WTC11 (cell line): ENCODE data around the gene HAPLN3. TPM values are rescaled to one million over a fixed set of nuclear protein-coding genes. Genes with fewer than 3 reads are reported as not detected.
A peak's percentile ranks its signal among the peaks of the same experiment; 100 is the strongest.

ENCODE experiments used
- ATAC-seq: fragments of 200-7000 bp; cut with Tn5 transposase; 2 replicates; pipeline ENCODE4 v1.10.0; 2021; ENCODE audit warnings: mild to moderate bottlenecking, moderate library complexity
- CTCF ChIA-PET: fragments of 300-600 bp; sonication (Branson Sonifier 250); formaldehyde crosslinking; loops from one replicate; lab custom pipeline; 2021; ENCODE audit warnings: antibody characterized with exemption; lab: Charles Lee
- POLR2A ChIA-PET: fragments of 350-600 bp; sonication (Branson Sonifier 250); formaldehyde crosslinking; loops from one replicate; lab custom pipeline; 2021; ENCODE audit warnings: antibody characterized with exemption; lab: Charles Lee
- DNase-seq: peaks from one replicate; pipeline ENCODE4 v3.0.0; 2021; ENCODE audit warnings: low spot score
- H3K27ac Mint-ChIP-seq: 2 replicates; pipeline ENCODE4 v1.8.0; 2021; ENCODE audit warnings: mixed read lengths
- H3K27me3 Mint-ChIP-seq: 2 replicates; pipeline ENCODE4 v1.8.0; 2021; ENCODE audit warnings: low read depth, mild to moderate bottlenecking, moderate library complexity, mixed read lengths
- H3K36me3 Mint-ChIP-seq: 2 replicates; pipeline ENCODE4 v1.8.0; 2021; ENCODE audit warnings: mixed read lengths
- H3K4me1 Mint-ChIP-seq: 2 replicates; pipeline ENCODE4 v1.8.0; 2022; ENCODE audit warnings: mixed read lengths
- H3K4me3 Mint-ChIP-seq: 2 replicates; pipeline ENCODE4 v1.8.0; 2021; ENCODE audit warnings: mild to moderate bottlenecking, moderate library complexity, mixed read lengths
- H3K9me3 Mint-ChIP-seq: 2 replicates; pipeline ENCODE4 v1.8.0; 2021; ENCODE audit warnings: mixed read lengths
- CREB1 ChIP-seq: sonication (generic); formaldehyde crosslinking; IDR thresholded peaks from 2 replicates; pipeline ENCODE4 v1.8.0; 2023; ENCODE audit warnings: mild to moderate bottlenecking, missing genetic modification reagents
- ETV6 ChIP-seq: sonication (generic); formaldehyde crosslinking; IDR thresholded peaks from 2 replicates; pipeline ENCODE4 v1.8.1; 2022; ENCODE audit warnings: mild to moderate bottlenecking, missing genetic modification reagents
- FOXP1 ChIP-seq: sonication (generic); formaldehyde crosslinking; IDR thresholded peaks from 2 replicates; pipeline ENCODE4 v1.8.0; 2022; ENCODE audit warnings: missing genetic modification reagents, mild to moderate bottlenecking, moderate library complexity, borderline replicate concordance
- MYBL2 ChIP-seq: sonication (generic); formaldehyde crosslinking; IDR thresholded peaks from 2 replicates; pipeline ENCODE4 v1.8.1; 2023; ENCODE audit warnings: mild to moderate bottlenecking, moderate library complexity, missing genetic modification reagents
- NFATC4 ChIP-seq: fragments of 250-450 bp; sonication (Bioruptor Pico); IDR thresholded peaks from 2 replicates; pipeline ENCODE4 v1.9.0; 2021; ENCODE audit warnings: mild to moderate bottlenecking
- NFYB ChIP-seq: sonication (generic); formaldehyde crosslinking; conservative IDR thresholded peaks from 2 replicates; pipeline ENCODE4 v1.8.0; 2022; ENCODE audit warnings: low read depth, missing genetic modification reagents
- NR1H2 ChIP-seq: sonication (generic); formaldehyde crosslinking; IDR thresholded peaks from 2 replicates; pipeline ENCODE4 v1.9.0; 2021; ENCODE audit warnings: mild to moderate bottlenecking, moderate library complexity, missing genetic modification reagents
- NR3C1 ChIP-seq: sonication (generic); formaldehyde crosslinking; conservative IDR thresholded peaks from 2 replicates; pipeline ENCODE4 v1.8.1; 2023; ENCODE audit warnings: low read depth, mild to moderate bottlenecking, missing genetic modification reagents
- PRRX2 ChIP-seq: fragments of 250-450 bp; sonication (Bioruptor Pico); IDR thresholded peaks from 2 replicates; pipeline ENCODE4 v1.8.0; 2021; ENCODE audit warnings: mild to moderate bottlenecking
- RORB ChIP-seq: fragments of 250-450 bp; sonication (Bioruptor Pico); IDR thresholded peaks from 2 replicates; pipeline ENCODE4 v1.9.0; 2021; ENCODE audit warnings: mild to moderate bottlenecking
- SOX15 ChIP-seq: fragments of 250-450 bp; sonication (Bioruptor Pico); IDR thresholded peaks from 2 replicates; pipeline ENCODE4 v1.9.0; 2021; ENCODE audit warnings: mild to moderate bottlenecking
- TEAD1 ChIP-seq: sonication (generic); formaldehyde crosslinking; IDR thresholded peaks from 2 replicates; pipeline ENCODE4 v1.8.0; 2022; ENCODE audit warnings: mild to moderate bottlenecking, missing genetic modification reagents
- TEAD4 ChIP-seq: sonication (generic); formaldehyde crosslinking; IDR thresholded peaks from 2 replicates; pipeline ENCODE4 v1.8.0; 2022; ENCODE audit warnings: mild to moderate bottlenecking, missing genetic modification reagents
- ZBTB21 ChIP-seq: sonication (generic); formaldehyde crosslinking; IDR thresholded peaks from 2 replicates; pipeline ENCODE4 v1.8.1; 2023; ENCODE audit warnings: mild to moderate bottlenecking, missing genetic modification reagents, borderline replicate concordance
- ZNF121 ChIP-seq: sonication (generic); formaldehyde crosslinking; IDR thresholded peaks from 2 replicates; pipeline ENCODE4 v1.8.0; 2023; ENCODE audit warnings: missing genetic modification reagents
- ZNF138 ChIP-seq: sonication (generic); formaldehyde crosslinking; conservative IDR thresholded peaks from 2 replicates; pipeline ENCODE4 v1.8.1; 2022; ENCODE audit warnings: mild to moderate bottlenecking, moderate library complexity, missing genetic modification reagents
- ZNF263 ChIP-seq: sonication (generic); formaldehyde crosslinking; IDR thresholded peaks from 2 replicates; pipeline ENCODE4 v1.8.1; 2022; ENCODE audit warnings: low read depth, mild to moderate bottlenecking, moderate library complexity, missing genetic modification reagents
- total RNA-seq: library from RNA; stranded (reverse); gene quantifications from 3 replicates; pipeline ENCODE4 v1.2.3, GENCODE V29; 2021
- TF ChIP-seq, protein P1 (sequence below): sonication (generic); formaldehyde crosslinking; IDR thresholded peaks from 2 replicates; pipeline ENCODE4 v1.8.0; 2023; ENCODE audit warnings: mild to moderate bottlenecking, missing genetic modification reagents
- TF ChIP-seq, protein P2 (sequence below): sonication (generic); formaldehyde crosslinking; conservative IDR thresholded peaks from 2 replicates; pipeline ENCODE4 v1.8.1; 2022; ENCODE audit warnings: mild to moderate bottlenecking, missing genetic modification reagents
- TF ChIP-seq, protein P3 (sequence below): sonication (generic); formaldehyde crosslinking; IDR thresholded peaks from 2 replicates; pipeline ENCODE4 v1.8.0; 2023; ENCODE audit warnings: missing genetic modification reagents
- TF ChIP-seq, protein P4 (sequence below): sonication (generic); formaldehyde crosslinking; IDR thresholded peaks from 2 replicates; pipeline ENCODE4 v1.8.0; 2022; ENCODE audit warnings: mild to moderate bottlenecking, missing genetic modification reagents
- TF ChIP-seq, protein P5 (sequence below): sonication (generic); formaldehyde crosslinking; IDR thresholded peaks from 2 replicates; pipeline ENCODE4 v1.8.1; 2022; ENCODE audit warnings: mild to moderate bottlenecking, moderate library complexity, missing genetic modification reagents
- TF ChIP-seq, protein P6 (sequence below): sonication (generic); formaldehyde crosslinking; IDR thresholded peaks from 2 replicates; pipeline ENCODE4 v1.8.1; 2023; ENCODE audit warnings: mild to moderate bottlenecking, missing genetic modification reagents
- TF ChIP-seq, protein P7 (sequence below): fragments of 250-450 bp; sonication (Bioruptor Pico); IDR thresholded peaks from 2 replicates; pipeline ENCODE4 v1.8.0; 2021; ENCODE audit warnings: mild to moderate bottlenecking

HAPLN3 gene
- total RNA-seq, 1 experiment from 2014 or later = 50.6 TPM

DNA sequence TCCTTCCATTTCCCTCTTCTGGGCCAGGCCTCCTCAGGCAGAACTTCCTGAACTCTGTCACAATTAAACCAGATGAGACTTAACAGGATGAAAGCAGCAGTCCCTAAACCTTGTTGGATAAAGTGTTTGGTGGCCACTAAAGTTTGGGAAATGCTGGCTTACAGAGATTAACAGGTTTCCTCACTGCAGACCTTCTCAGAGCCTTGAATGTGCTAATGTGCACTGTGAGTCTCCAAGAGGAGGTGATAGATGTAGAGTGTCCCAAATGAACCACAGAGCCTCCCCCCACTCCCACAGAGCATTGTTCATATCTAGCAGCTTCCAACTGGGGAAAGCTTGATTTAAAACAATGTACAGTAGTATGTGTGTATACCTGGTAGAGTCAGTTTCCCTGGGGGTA lies 42.9 kb downstream of the HAPLN3 start (continued):
- no peak for TF ChIP-seq TEAD1
- no peak for TF ChIP-seq ZNF138 (CRISPR knock-in tag)
- TF ChIP-seq, protein P1, sequence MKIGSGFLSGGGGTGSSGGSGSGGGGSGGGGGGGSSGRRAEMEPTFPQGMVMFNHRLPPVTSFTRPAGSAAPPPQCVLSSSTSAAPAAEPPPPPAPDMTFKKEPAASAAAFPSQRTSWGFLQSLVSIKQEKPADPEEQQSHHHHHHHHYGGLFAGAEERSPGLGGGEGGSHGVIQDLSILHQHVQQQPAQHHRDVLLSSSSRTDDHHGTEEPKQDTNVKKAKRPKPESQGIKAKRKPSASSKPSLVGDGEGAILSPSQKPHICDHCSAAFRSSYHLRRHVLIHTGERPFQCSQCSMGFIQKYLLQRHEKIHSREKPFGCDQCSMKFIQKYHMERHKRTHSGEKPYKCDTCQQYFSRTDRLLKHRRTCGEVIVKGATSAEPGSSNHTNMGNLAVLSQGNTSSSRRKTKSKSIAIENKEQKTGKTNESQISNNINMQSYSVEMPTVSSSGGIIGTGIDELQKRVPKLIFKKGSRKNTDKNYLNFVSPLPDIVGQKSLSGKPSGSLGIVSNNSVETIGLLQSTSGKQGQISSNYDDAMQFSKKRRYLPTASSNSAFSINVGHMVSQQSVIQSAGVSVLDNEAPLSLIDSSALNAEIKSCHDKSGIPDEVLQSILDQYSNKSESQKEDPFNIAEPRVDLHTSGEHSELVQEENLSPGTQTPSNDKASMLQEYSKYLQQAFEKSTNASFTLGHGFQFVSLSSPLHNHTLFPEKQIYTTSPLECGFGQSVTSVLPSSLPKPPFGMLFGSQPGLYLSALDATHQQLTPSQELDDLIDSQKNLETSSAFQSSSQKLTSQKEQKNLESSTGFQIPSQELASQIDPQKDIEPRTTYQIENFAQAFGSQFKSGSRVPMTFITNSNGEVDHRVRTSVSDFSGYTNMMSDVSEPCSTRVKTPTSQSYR (CRISPR knock-in tag) = no peak
- TF ChIP-seq, protein P2, sequence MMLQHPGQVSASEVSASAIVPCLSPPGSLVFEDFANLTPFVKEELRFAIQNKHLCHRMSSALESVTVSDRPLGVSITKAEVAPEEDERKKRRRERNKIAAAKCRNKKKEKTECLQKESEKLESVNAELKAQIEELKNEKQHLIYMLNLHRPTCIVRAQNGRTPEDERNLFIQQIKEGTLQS (CRISPR knock-in tag) = no peak
- TF ChIP-seq, protein P3, sequence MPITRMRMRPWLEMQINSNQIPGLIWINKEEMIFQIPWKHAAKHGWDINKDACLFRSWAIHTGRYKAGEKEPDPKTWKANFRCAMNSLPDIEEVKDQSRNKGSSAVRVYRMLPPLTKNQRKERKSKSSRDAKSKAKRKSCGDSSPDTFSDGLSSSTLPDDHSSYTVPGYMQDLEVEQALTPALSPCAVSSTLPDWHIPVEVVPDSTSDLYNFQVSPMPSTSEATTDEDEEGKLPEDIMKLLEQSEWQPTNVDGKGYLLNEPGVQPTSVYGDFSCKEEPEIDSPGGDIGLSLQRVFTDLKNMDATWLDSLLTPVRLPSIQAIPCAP (CRISPR knock-in tag) = no peak
- TF ChIP-seq FOXP1 (CRISPR knock-in tag) = no peak
- no peak for TF ChIP-seq RORB (CRISPR knock-in tag)

DNA sequence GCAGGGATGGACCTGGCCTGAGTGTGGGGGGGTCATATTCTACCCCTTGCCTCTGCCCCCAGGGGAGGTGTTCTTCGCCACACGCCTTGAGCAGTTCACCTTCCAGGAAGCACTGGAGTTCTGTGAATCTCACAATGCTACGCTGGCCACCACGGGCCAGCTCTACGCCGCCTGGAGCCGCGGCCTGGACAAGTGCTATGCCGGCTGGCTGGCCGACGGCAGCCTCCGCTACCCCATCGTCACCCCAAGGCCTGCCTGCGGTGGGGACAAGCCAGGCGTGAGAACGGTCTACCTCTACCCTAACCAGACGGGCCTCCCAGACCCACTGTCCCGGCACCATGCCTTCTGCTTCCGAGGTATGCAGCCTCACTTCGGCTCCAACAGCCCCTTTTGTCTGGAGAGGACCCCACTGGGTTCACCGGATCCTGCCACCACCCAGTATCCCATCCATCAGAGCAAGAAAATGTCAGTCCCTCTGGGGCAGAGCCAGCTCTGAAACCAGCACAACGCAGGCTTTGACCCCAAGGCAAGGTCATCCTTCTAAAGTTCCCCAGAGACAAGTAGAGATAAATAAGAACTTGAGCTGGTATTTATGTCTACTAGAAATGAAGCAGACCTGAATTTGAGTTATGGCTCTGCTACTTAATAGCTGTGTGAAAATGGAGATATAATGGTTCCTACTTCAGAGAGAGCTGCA lies 45.8 kb downstream of the HAPLN3 start:
- ATAC-seq = no peak

More for the DNA sequence above, 45.8 kb downstream of the HAPLN3 start:
- CTCF ChIA-PET = no interaction called here
- H3K36me3 Mint-ChIP-seq = peaks cover 5% of the 10 kb centered on the region; the same call in 1 of the 2 replicates
- H3K27ac Mint-ChIP-seq = peak overlapping the region; percentile 20; the same call in 1 of the 2 replicates
- H3K27me3 Mint-ChIP-seq = peaks cover 2% of the 10 kb centered on the region
- no peak for DNase-seq
- POLR2A ChIA-PET = no interaction called here
- no peak overlapping the region for H3K4me3 Mint-ChIP-seq
- H3K4me1 Mint-ChIP-seq = no peaks in the 10 kb centered on the region
- no peak for TF ChIP-seq ZNF121 (CRISPR knock-in tag)
- TF ChIP-seq CREB1 (CRISPR knock-in tag) = no peak
- no peak for TF ChIP-seq SOX15 (CRISPR knock-in tag)
- TF ChIP-seq, protein P4, sequence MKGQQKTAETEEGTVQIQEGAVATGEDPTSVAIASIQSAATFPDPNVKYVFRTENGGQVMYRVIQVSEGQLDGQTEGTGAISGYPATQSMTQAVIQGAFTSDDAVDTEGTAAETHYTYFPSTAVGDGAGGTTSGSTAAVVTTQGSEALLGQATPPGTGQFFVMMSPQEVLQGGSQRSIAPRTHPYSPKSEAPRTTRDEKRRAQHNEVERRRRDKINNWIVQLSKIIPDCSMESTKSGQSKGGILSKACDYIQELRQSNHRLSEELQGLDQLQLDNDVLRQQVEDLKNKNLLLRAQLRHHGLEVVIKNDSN (CRISPR knock-in tag) = no peak
- no peak for TF ChIP-seq ETV6 (CRISPR knock-in tag)
- TF ChIP-seq, protein P1 (CRISPR knock-in tag) = no peak
- TF ChIP-seq, protein P5, sequence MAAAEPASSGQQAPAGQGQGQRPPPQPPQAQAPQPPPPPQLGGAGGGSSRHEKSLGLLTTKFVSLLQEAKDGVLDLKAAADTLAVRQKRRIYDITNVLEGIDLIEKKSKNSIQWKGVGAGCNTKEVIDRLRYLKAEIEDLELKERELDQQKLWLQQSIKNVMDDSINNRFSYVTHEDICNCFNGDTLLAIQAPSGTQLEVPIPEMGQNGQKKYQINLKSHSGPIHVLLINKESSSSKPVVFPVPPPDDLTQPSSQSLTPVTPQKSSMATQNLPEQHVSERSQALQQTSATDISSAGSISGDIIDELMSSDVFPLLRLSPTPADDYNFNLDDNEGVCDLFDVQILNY = no peak
- no peak for TF ChIP-seq NR1H2 (CRISPR knock-in tag)
- no peak for TF ChIP-seq NFYB (CRISPR knock-in tag)
- TF ChIP-seq, protein P6, sequence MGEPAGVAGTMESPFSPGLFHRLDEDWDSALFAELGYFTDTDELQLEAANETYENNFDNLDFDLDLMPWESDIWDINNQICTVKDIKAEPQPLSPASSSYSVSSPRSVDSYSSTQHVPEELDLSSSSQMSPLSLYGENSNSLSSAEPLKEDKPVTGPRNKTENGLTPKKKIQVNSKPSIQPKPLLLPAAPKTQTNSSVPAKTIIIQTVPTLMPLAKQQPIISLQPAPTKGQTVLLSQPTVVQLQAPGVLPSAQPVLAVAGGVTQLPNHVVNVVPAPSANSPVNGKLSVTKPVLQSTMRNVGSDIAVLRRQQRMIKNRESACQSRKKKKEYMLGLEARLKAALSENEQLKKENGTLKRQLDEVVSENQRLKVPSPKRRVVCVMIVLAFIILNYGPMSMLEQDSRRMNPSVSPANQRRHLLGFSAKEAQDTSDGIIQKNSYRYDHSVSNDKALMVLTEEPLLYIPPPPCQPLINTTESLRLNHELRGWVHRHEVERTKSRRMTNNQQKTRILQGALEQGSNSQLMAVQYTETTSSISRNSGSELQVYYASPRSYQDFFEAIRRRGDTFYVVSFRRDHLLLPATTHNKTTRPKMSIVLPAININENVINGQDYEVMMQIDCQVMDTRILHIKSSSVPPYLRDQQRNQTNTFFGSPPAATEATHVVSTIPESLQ = no peak
- no peak for TF ChIP-seq ZBTB21 (CRISPR knock-in tag)
- no peak for TF ChIP-seq ZNF263
- no peak for TF ChIP-seq TEAD4 (CRISPR knock-in tag)
- no peak for TF ChIP-seq NFATC4 (CRISPR knock-in tag)
- TF ChIP-seq, protein P7, sequence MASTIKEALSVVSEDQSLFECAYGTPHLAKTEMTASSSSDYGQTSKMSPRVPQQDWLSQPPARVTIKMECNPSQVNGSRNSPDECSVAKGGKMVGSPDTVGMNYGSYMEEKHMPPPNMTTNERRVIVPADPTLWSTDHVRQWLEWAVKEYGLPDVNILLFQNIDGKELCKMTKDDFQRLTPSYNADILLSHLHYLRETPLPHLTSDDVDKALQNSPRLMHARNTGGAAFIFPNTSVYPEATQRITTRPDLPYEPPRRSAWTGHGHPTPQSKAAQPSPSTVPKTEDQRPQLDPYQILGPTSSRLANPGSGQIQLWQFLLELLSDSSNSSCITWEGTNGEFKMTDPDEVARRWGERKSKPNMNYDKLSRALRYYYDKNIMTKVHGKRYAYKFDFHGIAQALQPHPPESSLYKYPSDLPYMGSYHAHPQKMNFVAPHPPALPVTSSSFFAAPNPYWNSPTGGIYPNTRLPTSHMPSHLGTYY (CRISPR knock-in tag) = no peak
- no peak for TF ChIP-seq PRRX2 (CRISPR knock-in tag)
- no peak for TF ChIP-seq NR3C1 (CRISPR knock-in tag)
- no peak for TF ChIP-seq MYBL2
- H3K9me3 Mint-ChIP-seq = peaks cover 10% of the 10 kb centered on the region
